Tibial nerve (tissue), 4 donors: ENCODE data around the gene DAPK2. TPM values are rescaled to one million over a fixed set of nuclear protein-coding genes. Genes with fewer than 3 reads are reported as not detected.

Experiments
- DNase-seq, 2 donors: peaks; one replicate each; pipeline ENCODE4 v3.0.0-alpha.2; 2019; ENCODE audit warnings: low spot score in 2 of 2
- H3K27ac ChIP-seq, 4 donors: fragments of 200-600 bp; sonication (generic) in 3 of 4; one replicate each; pipeline ENCODE4 v1.5.1; 2017 to 2019; ENCODE audit warnings: mild to moderate bottlenecking in 1 of 4
- H3K27me3 ChIP-seq, 2 donors: fragments of 200-600 bp; sonication (generic) in 1 of 2; one replicate each; pipeline versions ENCODE4 v1.5.1 to v1.6.0; 2017 to 2019
- H3K36me3 ChIP-seq, 3 donors: fragments of 200-600 bp; sonication (generic); one replicate each; pipeline ENCODE4 v1.5.1; 2018 to 2019
- H3K4me1 ChIP-seq, 4 donors: fragments of 200-600 bp; sonication (generic) in 3 of 4; one replicate each; pipeline ENCODE4 v1.5.1; 2017 to 2019
- H3K4me3 ChIP-seq, 4 donors: fragments of 200-600 bp; sonication (generic) in 3 of 4; one replicate each; pipeline ENCODE4 v1.5.1; 2017 to 2019; ENCODE audit warnings: mild to moderate bottlenecking in 1 of 4, moderate library complexity in 1 of 4
- H3K9me3 ChIP-seq, 4 donors: fragments of 200-600 bp; sonication (generic) in 3 of 4; one replicate each; pipeline ENCODE4 v1.5.1; 2017 to 2019
- CTCF ChIP-seq, 5 experiments: fragments of 200-600 bp in 3 of 5; fragments of 450-650 bp in 2 of 5; sonication (generic) in 3 of 5; IDR thresholded peaks; one replicate each; pipeline ENCODE4 v1.5.1; 2016 to 2019; ENCODE audit warnings: antibody characterized with exemption in 5 of 5, mild to moderate bottlenecking in 3 of 5, moderate library complexity in 2 of 5
- EP300 ChIP-seq, 2 donors: sonication (generic); formaldehyde crosslinking; IDR thresholded peaks; one replicate each; pipeline ENCODE4 v1.6.1; 2017; ENCODE audit warnings: antibody characterized with exemption in 2 of 2, mild to moderate bottlenecking in 1 of 2
- POLR2A ChIP-seq, 2 donors: fragments of 450-650 bp; IDR thresholded peaks; one replicate each; pipeline ENCODE4 v1.6.1; 2017; ENCODE audit warnings: antibody characterized with exemption in 2 of 2, mild to moderate bottlenecking in 2 of 2, moderate library complexity in 2 of 2
- WGBS, 2 donors: methylation state at CpG; one replicate each; pipeline ENCODE4 v1.1.5; 2018; 5-methylcytosine and 5-hydroxymethylcytosine counted together
- total RNA-seq, 4 donors: library from RNA; depleted of rRNA; stranded (reverse); fragments of >200 nt; gene quantifications; one replicate each; pipeline ENCODE4 v1.1.0, GENCODE V29; 2016

Gene DAPK2
- total RNA-seq, 4 donors from 2014 or later = 28.9 to 75.9 (median 56.7) TPM

DNA sequence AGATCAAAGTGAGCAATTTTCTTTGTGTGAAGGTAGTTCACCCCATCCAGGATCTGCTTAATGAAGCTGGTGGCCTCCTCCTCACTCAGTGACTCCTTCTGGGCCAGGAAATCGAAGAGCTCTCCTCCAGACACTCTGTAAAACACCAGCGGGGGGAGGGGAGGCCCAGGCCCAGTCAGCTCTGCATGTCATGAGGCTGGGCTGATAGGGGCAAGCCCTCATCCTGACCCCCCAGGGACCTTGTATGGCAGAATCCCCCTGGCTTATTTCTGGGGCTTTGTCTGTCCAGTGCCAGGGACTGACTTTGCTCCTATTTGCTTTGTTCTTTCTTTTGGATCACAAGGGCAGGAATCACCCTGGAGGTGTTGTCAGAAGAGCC lies 74.9 kb downstream of the DAPK2 start:
- no peaks in the 10 kb centered on the region for H3K27me3 ChIP-seq
- no peaks in the 10 kb centered on the region for H3K9me3 ChIP-seq
- H3K4me1 ChIP-seq = peaks cover 0 to 4% (median 0%) of the 10 kb centered on the region in 4 donors
- TF ChIP-seq POLR2A (IDR thresholded peaks at IDR 0.05) = no peak
- TF ChIP-seq CTCF (IDR thresholded peaks at IDR 0.05) = no peak
- no peak for TF ChIP-seq EP300 (IDR thresholded peaks at IDR 0.05)
- no peak overlapping the region for H3K4me3 ChIP-seq
- WGBS, 2 donors = 58 to 60% methylated on average over 1 to 2 of the region's 2 CpGs
- peak overlapping the region in 1 of 4 donors; percentile 15 for H3K27ac ChIP-seq
- H3K36me3 ChIP-seq = no peaks in the 10 kb centered on the region
- no peak for DNase-seq

DNA sequence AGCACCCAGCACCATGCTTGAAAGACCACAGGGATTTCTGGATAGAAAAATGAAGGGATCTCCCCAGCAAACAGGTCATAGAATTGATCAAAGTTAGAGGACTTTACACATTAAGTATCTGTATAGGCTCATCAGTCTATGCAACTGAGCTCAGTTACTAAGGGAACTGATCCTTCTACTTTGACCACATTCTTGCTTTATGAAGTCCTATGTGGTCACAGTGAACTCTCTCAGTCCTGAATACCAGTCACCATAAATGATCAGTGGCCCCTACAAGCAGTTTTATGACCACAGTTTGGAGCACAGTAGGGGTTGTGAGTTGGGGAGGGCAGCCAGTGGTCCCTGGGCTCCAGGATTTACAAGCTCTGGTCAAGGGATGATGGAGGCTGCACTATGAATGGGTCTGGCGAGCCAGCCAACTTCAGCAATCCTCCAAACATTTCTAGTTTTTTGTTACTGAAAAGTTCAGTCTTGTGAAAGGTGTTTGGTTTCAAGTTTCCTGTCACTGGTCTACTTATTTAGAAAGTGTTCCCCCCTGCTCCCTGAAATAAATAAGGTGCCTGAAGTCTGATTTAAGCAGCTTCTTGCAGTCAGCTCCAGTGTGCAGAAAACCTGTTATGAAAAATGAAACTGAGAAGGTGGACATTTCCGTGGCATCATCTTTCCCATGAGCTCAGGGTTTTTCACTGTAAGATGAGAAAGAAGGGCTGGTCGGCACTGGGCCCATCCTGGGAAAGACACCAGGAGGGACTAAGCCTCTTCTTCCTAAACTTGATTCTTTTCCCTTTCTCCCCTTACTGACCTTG lies 75.5 kb downstream of the DAPK2 start:
- Histone ChIP-seq H3K4me3 (no peak overlapping the region), H3K4me1 (peaks cover 0 to 4% (median 0%) of the 10 kb centered on the region in 4 donors), H3K27ac (peak overlapping the region in 1 of 4 donors; percentile 15), H3K36me3 (no peaks in the 10 kb centered on the region), H3K9me3 (no peaks in the 10 kb centered on the region), H3K27me3 (no peaks in the 10 kb centered on the region)
- DNase-seq = no peak
- TF ChIP-seq EP300 (IDR thresholded peaks at IDR 0.05) (no peak), CTCF (IDR thresholded peaks at IDR 0.05) (no peak), POLR2A (IDR thresholded peaks at IDR 0.05) (no peak)
- 71 to 89% methylated on average over 3 of the region's 3 CpGs for WGBS, 2 donors

- Histone ChIP-seq H3K4me3 (no peak overlapping the region), H3K27ac (peak overlapping the region in 1 of 4 donors; percentile 15), H3K9me3 (peaks cover 0 to 2% (median 0%) of the 10 kb centered on the region in 4 donors), H3K27me3 (no peaks in the 10 kb centered on the region), H3K4me1 (peaks cover 0 to 4% (median 0%) of the 10 kb centered on the region in 4 donors), H3K36me3 (peaks cover 0 to 5% (median 0%) of the 10 kb centered on the region in 3 donors)
- no peak for DNase-seq
- TF ChIP-seq POLR2A (IDR thresholded peaks at IDR 0.05) (no peak), CTCF (IDR thresholded peaks at IDR 0.05) (no peak), EP300 (IDR thresholded peaks at IDR 0.05) (no peak)
- 91 to 95% methylated on average over 2 of the region's 2 CpGs for WGBS, 2 donors
Observed at GRCh38 chr15:63969652-63970421, 76.4 kb downstream of the DAPK2 start.

DNA sequence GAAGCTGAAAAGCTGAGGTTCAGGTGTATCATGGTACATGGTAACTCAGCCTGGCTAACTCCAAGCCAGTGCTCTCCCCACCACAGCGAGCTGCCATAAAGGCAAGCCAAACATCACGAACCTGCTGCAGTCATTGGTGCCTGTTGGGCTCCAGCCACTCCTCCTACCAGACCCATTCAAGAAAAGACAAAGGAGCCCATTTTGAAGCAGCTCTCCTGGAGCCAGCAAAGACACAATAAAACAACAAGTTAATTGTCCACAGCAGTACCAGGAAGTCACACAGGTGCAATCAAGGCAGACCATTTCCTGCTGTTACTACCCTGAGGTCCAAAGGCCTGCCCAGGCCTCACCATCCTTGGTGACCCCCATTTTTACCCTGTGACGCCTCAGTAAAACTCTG lies 77.6 kb downstream of the DAPK2 start:
- TF ChIP-seq CTCF (IDR thresholded peaks at IDR 0.05) (no peak), POLR2A (IDR thresholded peaks at IDR 0.05) (no peak), EP300 (IDR thresholded peaks at IDR 0.05) (no peak)
- Histone ChIP-seq H3K36me3 (peaks cover 0 to 5% (median 0%) of the 10 kb centered on the region in 3 donors), H3K27me3 (no peaks in the 10 kb centered on the region), H3K27ac (peak overlapping the region in 1 of 4 donors; percentile 15), H3K4me1 (peaks cover 0 to 4% (median 0%) of the 10 kb centered on the region in 4 donors), H3K4me3 (no peak overlapping the region), H3K9me3 (peaks cover 0 to 3% (median 0%) of the 10 kb centered on the region in 4 donors)
- WGBS, 2 donors = 48 to 56% methylated on average over 3 of the region's 3 CpGs
- no peak for DNase-seq

DNA sequence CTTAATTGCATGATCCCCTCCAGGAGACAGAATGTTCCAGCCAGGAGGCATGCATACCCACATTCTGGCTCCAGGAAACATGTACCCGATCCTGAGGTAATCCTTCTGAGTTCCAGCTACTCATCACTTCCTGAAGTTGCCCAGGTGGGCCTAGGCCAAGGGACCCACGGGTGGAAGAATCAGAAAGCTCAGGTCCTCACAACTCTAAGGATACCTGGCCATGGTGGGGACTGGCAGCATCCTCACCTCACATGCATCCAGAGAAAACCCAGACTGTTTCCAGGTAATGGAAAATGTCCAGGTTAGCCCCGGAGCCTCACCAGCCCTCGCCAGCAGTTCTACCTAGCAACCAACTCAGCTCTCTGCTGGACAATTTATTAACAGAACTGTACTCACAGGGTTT lies 78.2 kb downstream of the DAPK2 start:
- 89 to 93% methylated on average over 4 of the region's 4 CpGs for WGBS, 2 donors
- H3K9me3 ChIP-seq = peaks cover 0 to 6% (median 0%) of the 10 kb centered on the region in 4 donors
- DNase-seq = no peak

More for the DNA sequence above, 78.2 kb downstream of the DAPK2 start:
- Histone ChIP-seq H3K4me1 (peaks cover 0 to 4% (median 0%) of the 10 kb centered on the region in 4 donors), H3K27ac (no peak overlapping the region), H3K27me3 (no peaks in the 10 kb centered on the region), H3K36me3 (peaks cover 0 to 5% (median 0%) of the 10 kb centered on the region in 3 donors), H3K4me3 (no peak overlapping the region)
- TF ChIP-seq EP300 (IDR thresholded peaks at IDR 0.05) (no peak), POLR2A (IDR thresholded peaks at IDR 0.05) (no peak), CTCF (IDR thresholded peaks at IDR 0.05) (no peak)
